Epithelial cell of esophagus (primary cell): ENCODE measurements around the gene ADAM15.

Experiments
- DNase-seq: peaks from one replicate; pipeline ENCODE4 v3.0.0; 2010; ENCODE audit warnings: low read depth
- H3K4me3 ChIP-seq: 2 replicates; pipeline ENCODE4 v1.5.1; 2011; ENCODE audit warnings: mild to moderate bottlenecking, low read length, control low read depth
- CTCF ChIP-seq: IDR thresholded peaks from 2 replicates; pipeline ENCODE4 v1.5.1; 2011; ENCODE audit warnings: low read depth, mild to moderate bottlenecking, low read length, control low read depth, inconsistent platforms; ENCODE audit not compliant: insufficient read depth; ENCODE audit errors: missing control alignments

Gene ADAM15

DNA sequence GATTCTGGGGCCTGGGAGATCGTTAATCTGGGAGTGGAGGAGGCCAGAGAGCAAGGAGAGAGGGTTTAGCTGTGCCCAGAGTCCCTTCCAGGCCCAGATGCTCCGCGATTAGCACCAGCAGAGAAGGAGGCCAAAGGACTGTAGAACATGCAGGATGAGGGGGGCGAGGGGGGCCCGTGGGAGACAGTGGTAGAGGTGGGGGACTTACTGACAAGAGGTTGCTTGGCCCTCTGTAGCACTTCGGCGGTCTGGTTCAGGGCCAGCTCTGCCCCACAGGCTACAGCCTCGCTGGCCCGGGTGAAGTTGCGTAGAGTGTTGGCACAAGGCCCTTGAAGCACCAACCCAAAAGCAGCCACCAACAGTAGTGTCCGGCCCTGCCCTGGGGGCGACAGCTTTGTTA lies 18.2 kb upstream of the ADAM15 start:
- TF ChIP-seq CTCF: no peak
- H3K4me3 ChIP-seq: no peak overlapping the region
- no peak for DNase-seq

DNA sequence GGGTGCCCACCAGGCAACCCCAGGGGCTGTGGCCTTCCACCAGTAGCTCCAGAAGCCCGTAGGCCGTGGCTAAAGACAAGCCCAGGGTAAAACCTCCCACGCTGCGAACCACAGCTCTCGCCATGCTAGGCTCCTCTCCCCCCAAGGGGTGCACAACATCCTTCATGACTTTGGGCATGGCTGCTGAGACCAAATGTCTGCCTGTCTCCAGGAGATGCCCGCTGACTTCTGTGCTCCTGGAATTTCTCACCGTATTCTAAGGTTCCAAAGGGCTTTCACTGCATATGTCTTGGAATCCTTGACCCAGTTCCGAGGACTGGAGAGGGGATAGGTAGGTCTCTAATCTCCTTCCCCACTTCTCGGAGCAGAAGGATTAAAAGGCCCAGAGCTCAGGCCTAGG lies 17.6 kb upstream of the ADAM15 start, which contains the start of the genes DCST1 and DCST2:
Gene DCST1 (plus strand): TSS at position 301 of the 400 bp plus-strand sequence. CDS start 213 bp downstream, outside the sequence.
Gene DCST2 (minus strand): TSS at position 258 of the 400 bp plus-strand sequence. CDS start 80 bp downstream, at position 178.
- DNase-seq: no peak
- H3K4me3 ChIP-seq: no peak within 1 kb of the TSS

GRCh38 chr1:155034318-155035208 lies 16.6 kb upstream of the ADAM15 start:
- TF ChIP-seq CTCF: peak; percentile 47
- peak; percentile 51 for DNase-seq
- H3K4me3 ChIP-seq: no peak overlapping the region

More for the DNA sequence above, 17.6 kb upstream of the ADAM15 start, which contains the start of the genes DCST1 and DCST2:
- TF ChIP-seq CTCF: no peak

DNA sequence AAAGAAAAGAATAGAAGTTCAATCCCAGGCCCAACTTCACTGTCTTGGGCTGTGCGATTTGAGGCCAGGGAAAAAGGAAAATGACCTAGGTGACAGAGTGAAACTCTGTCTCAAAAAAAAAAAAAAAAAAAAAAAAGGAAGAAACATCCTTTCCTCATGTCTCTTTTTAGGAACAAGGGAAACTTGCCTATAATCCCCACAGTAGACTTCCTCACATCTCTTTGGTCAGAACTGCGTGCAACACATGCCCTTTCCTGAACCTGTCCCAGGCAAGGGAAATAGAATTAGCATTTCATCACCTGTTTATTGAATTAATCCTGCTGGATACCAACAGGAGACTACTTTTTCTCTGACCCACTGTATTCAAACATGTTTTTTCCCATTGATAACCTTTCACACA lies 15.2 kb upstream of the ADAM15 start:
- no peak for DNase-seq
- no peak for TF ChIP-seq CTCF
- H3K4me3 ChIP-seq: no peak overlapping the region

- no peak overlapping the region for H3K4me3 ChIP-seq
- no peak for TF ChIP-seq CTCF
- DNase-seq: no peak
Observed at GRCh38 chr1:155037043-155037442, 14.1 kb upstream of the ADAM15 start.

GRCh38 chr1:155037851-155038441 lies 13.2 kb upstream of the ADAM15 start:
- TF ChIP-seq CTCF: no peak
- peak; percentile 44 for DNase-seq
- no peak overlapping the region for H3K4me3 ChIP-seq
